A549 treated with AZD9567 at 1 μM for 4 hours (cell line): ENCODE results near the gene PPCDC. TPM values are rescaled to one million over a fixed set of nuclear protein-coding genes. Genes with fewer than 3 reads are reported as not detected.

Experiments used
- total RNA-seq: library from RNA; stranded (reverse); fragments of 200-300 nt; extraction: Qiagen RNA extraction; gene quantifications from 5 replicates; pipeline ENCODE4 v1.2.3, GENCODE V29; 2022; ENCODE audit not compliant: insufficient read depth

Gene PPCDC
- total RNA-seq, result 16.0 to 20.1 TPM (median 17.6 TPM) in 5 replicates

DNA sequence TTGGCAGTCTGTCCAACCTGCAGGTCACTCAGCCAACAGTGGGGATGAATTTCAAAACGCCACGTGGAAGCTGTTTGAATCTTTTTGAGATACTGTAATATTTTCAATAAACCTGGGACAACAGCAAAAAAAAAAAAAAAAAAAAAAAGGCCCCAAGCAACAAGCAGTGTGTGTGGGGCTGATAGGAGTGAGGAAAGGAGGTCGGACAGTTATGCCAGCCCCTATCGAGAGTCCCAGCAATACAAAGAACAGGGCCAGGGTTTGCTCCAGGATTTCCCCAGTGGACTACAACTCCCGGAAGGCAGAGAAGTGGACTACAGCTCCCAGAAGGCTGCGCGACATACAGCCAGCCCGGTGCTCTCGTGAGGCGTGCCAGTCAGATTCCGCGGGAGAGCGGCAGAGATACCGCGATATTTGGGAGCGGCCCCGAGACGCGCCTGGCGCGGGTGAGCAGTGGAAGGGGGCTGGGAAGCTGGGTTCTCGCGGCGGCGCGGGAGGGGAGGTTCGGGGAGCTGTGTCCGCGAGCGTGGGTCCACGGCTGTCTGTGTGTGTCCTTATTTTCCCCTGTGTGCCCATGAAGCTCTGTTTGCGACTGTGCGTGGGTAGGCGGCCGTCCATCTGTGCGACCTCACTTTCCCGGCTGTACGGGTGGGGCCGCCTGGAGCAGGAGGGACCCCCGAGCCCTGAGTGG, at the start of gene PPCDC:
PPCDC (plus strand) TSS at position 410 of the 691 bp plus-strand sequence. CDS start 4,729 bp downstream, outside the sequence.

DNA sequence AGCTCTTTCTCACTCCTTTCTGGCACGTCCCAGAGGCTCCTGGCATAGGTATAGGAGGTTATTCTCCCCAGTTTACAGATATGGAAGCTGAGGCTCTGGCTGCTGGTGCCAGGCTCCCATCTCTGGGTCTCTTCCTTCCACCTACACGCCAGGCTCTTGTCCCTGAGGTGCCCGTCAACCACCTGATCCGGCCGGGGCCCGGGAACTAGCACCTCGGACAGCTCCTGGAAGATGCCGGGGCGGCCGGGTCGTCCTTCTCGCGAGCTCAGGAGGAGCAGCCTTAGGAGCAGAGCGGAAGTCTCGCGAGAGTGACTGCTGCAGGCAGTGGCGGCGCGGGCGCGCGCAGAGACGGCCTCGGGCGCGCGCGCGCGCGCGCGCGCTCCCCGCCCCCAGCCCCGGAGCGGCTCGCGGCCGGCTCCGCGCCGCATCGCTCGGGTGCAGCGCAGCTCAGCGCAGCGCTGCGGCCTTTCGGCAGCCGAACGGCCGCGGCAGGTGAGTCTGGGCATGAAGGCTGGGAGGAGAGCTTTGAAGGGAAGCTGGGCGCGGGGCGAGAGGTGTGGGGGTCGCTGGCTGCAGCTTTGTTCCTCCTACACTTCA, 28.1 kb upstream of the PPCDC start, which contains the start of gene SCAMP5:
SCAMP5 (plus strand) TSS at position 382 of the 597 bp plus-strand sequence. CDS start 16,277 bp downstream, outside the sequence.

Other genes with a start within 250 kb of the PPCDC start
- 60.3 to 69.4 TPM (median 64.0 TPM) in 5 replicates for gene CSK, start 241.5 kb upstream of the PPCDC start, total RNA-seq
- gene LMAN1L, start 210.8 kb upstream of the PPCDC start, total RNA-seq, result not detected in 5 replicates
- gene CPLX3, start 197.0 kb upstream of the PPCDC start, total RNA-seq, result 0.06 to 0.11 TPM (median 0.07 TPM) in 3 of 5 replicates, not detected in the others
- gene ULK3, start 180.4 kb upstream of the PPCDC start, total RNA-seq, result 24.1 to 42.4 TPM (median 39.7 TPM) in 5 replicates
- gene SCAMP2, start 150.2 kb upstream of the PPCDC start, total RNA-seq, result 58.6 to 75.9 TPM (median 70.9 TPM) in 5 replicates
- gene MPI, start 133.5 kb upstream of the PPCDC start, total RNA-seq, result 24.8 to 33.8 TPM (median 31.8 TPM) in 5 replicates
- 32.8 to 41.8 TPM (median 38.4 TPM) in 5 replicates for gene FAM219B, start 116.7 kb upstream of the PPCDC start, total RNA-seq
- gene COX5A, start 85.5 kb upstream of the PPCDC start, total RNA-seq, result 549 to 606 TPM (median 573 TPM) in 5 replicates
- gene RPP25, start 66.8 kb upstream of the PPCDC start, total RNA-seq, result 14.2 to 27.9 TPM (median 27.3 TPM) in 5 replicates
- 11.2 to 12.6 TPM (median 12.0 TPM) in 5 replicates for gene SCAMP5, start 28.0 kb upstream of the PPCDC start, total RNA-seq
- 29.5 to 40.2 TPM (median 33.6 TPM) in 5 replicates for gene C15orf39, start 178.3 kb downstream of the PPCDC start, total RNA-seq
- gene GOLGA6C, start 234.7 kb downstream of the PPCDC start, total RNA-seq, result 0.03 TPM in 1 of 5 replicates, not detected in the others